Measurements from ENCODE around the gene CISD2.
A peak's percentile ranks its signal among the peaks of the same experiment; 100 is the strongest.
"Not testable (repeated sequence)": the region's sequence is repeated elsewhere in the genome, so short reads cannot be mapped to it uniquely, and the experiment has no call there.

CISD2 gene

DNA sequence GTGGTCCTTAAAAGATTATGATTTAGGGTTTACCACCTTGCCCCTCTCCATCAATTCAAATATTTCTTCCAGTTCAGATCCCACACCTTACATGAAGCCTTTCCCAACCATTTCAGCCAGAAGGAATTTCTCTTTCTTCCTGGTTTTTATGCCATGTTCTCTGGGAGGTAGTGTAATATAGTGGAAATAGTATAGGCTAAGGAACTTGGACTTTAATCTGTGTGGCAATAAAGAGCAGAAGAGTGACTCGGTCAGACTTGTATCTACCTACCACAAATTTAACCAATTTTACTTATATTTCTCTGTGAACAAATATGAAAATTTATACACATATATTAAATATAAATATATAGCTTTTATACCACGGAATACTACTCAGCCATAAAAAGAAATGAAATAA lies 18.4 kb upstream of the CISD2 start:
- DNase-seq = no peak

DNA sequence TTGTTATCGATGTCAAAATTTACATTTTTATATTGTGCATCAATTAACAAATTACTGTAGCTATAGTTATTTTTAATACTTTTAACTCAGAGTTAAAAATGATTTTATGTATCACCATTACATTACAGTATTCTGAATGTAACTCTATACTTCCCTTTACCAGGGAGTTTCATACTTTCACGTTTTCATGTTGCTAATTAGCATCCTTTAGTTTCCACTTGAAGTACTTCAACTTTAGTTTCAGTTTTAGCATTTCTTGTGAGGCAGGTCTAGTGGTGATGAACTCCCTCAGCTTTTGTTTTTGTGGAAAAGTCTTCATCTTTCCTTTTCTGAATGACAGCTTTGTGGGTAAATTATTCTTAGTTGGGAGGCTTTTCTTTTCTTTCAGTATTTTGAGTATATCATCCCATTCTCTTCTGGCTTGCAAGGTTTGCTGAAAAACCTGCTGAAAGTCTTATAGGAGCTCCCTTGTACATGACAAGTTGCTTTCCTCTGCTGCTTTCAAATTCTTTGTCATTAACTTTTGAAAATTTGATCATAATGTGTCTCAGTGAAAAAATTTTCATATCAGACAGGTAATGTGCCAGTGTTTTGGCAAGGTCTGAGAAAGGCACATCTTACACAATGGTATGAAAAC lies 9.8 kb upstream of the CISD2 start:
- DNase-seq = no peak

DNA sequence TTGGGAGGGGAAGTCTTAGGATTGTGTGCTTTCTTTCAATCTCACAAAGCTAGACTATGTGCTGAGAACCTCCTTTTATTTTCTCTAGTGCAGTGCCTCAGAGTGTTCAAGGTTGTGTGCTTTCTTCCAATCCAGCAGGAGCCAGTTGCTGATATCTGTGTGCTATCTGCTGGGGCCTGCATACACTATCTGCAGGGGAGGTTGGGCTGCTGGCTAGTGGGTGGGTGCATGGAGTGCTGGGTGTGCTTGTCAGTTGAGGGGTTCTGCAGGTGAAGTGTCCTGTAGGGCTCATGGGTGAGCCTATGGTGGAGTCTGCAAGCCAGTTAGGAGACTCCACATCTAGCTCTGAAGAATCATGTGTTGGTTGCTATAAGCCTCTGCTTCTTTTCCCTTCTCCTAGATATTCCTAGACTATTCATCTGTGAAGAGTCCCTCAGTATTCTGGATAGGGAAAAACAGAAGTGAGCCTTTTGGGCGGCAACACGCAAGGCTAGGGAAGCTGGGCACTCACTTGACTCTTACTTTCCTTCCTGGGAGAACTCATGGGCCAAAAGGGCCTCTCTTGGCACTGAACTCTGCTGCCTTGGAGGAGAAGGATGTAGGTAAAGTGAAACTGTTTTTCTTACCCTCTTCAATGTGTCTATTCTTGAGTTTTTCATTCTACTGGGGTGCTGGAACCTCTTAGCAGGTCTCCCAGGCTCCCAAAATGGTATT lies 8.0 kb upstream of the CISD2 start:
- DNase-seq = no peak

DNA sequence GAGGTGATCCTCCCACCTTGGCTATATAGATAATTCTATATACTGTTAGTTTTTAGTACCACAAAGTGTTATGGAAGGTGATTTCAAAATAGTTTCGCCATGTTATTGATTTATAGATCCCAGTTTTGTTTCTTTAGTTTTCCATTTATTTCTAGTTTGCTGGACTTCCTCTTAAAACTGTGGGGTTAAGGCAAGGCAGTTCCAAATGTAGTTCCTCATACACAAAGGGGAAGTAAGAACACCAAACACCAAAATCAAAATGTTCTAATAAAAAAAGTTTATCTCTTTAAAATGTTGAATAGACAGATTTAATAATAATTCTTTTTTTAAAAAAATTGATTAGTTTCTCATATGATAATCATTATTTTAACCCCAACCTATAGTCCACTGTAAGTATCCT lies 6.8 kb upstream of the CISD2 start:
- no peak for DNase-seq

DNA sequence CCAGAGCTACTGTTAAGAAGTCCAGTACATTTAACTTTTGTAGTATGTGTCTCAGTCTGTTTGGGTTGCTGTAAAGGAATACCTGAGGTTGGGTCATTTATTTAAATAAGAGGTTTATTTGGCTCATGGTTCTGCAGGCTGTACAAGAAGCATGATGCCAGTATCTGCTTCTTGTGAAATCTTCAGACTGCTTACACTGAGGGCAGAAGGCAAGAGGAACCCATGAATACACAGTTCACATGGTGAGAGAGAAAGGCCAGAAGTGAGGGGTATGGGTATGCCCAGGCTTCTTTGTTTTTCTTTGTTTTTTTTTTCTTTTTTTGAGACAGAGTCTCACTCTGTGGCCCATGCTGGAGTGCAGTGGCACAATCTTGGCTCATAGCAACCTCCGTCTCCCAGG lies 6.0 kb upstream of the CISD2 start:
- no peak for DNase-seq

DNA sequence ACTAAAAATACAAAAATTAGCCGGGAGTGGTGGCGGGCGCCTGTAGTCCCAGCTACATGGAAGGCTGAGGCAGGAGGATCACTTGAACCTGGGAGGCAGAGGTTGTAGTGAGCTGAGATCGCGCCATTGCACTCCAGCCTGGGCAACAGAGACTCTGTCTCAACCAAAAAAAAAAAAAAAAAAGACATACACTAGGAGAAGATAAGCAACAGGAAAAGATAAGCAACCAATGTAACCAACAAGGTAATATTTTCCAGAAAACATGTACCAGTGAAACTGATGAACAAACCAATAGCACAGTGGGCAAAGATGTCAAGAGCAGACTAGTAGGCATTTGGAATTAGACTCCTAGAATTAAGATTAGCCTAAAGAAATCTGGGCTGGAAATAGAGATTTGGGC lies 3.5 kb upstream of the CISD2 start:
- not testable (repeated sequence) for DNase-seq

DNA sequence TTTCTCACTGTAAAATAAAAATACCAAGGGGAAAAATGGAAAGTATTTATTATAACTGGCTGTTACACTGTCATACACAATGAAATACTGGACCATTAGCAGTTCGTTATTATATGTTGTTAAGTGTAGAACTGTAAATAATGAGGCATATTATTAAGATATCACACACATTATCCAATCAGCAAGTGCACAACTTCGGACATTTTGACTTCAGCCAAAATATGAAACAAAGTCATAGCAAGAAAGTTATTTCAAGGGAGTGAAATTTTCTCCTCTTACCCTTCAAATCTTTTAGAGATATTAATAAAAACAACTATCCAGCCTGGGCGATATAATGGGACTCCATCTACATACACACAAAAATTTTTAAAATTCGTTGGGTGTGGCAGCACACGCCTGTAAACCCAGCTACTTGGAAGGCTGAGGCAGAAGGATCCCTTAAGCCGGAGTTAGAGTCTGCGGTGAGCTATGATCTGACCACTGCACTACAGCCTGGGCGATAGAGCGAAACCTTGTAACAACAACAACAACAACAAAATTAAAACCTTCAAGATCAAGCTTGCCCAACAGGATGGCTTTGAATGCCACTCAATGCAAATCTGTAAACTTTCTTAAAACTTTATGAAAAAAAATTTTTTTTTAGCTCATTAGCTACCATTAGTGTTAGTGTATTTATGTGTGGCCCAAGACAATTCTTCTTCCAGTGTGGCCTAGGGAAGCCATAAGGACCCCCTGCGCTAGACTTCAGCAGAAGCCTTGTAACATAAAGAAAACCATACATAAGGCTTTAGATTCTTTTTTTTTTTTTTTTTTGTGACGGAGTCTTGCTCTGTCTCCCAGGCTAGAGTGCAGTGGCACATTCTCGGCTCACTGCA lies 1.3 kb upstream of the CISD2 start:
- peak in 1 of 5 donors; percentile 5 for DNase-seq

DNA sequence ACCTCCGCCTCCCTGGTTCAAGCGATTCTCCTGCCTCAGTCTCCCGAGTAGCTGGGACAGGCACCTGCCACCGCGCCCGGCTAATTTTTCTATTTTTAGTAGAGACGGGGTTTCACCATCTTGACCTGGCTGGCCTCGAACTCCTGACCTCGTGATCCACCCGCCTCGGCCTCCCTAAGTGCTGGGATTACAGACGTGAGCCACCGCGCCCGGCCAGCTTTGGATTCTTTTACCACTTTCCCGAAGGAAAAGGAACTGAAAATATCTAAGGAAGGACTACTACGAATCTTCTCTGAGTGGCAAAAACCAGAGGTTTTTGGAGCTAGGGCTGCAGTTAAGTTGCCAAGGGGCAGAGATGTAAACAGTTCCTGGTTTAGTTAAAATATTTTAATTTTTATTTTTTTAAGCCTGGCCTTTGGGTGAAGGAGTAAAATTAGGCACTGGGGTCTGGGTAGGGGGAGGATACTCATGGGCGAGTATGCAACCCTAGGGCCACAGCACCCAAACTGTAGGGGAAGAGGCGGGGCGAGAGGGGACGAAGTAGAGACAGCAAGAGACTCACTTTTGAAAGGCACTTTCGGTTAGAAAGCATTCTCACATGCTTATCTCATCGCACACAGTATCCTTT lies 525 bp upstream of the CISD2 start:
- peak in 1 of 5 donors; percentile 3 for DNase-seq

DNA sequence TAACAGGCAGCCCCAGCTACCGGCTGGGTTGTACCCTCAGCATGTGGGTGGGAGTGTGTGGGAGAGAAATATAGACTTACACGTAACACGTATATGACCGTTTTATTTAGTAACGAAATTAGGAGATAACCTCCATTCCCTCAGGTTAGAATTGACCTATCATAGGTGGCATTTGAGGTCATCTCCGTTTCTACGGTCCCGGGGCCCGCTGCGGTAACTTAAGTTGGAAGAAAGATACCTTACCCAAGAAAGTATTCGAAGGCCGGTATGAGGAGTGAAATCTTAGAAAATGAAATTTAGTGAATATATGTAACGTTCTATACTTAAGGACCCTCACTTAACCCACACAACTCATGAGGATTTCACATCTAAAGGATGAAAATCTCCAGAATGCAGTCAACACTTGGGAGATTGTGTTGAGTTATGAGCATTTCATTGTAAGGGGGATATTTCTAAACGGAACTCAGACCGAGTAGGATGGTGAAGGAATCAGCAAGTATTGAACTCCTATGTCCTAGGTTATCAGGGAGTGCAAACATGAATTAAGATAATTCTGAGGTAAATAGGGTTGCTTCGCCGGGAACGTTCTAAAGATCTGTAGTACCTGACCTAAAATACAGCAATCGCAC lies 891 bp downstream of the CISD2 start:
- no peak for DNase-seq

DNA sequence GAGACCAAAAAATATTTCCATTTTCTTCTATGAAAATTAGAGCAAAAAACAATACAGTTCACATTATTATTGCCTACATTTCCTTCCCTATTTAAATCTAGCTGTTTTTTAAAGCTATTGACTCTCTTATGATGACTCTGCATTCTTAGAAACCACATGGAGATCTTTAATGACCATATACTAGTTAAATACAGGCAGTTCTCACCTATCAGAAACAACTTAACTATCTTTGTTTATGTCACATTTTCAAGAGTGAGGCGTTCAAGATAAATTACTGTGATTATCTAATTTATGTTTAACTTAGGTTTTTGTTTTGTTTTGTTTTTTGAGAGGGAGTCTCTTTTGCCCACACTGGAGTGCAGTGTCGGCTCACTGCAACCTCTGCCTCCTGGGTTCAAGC lies 3.0 kb downstream of the CISD2 start:
- no peak for DNase-seq

DNA sequence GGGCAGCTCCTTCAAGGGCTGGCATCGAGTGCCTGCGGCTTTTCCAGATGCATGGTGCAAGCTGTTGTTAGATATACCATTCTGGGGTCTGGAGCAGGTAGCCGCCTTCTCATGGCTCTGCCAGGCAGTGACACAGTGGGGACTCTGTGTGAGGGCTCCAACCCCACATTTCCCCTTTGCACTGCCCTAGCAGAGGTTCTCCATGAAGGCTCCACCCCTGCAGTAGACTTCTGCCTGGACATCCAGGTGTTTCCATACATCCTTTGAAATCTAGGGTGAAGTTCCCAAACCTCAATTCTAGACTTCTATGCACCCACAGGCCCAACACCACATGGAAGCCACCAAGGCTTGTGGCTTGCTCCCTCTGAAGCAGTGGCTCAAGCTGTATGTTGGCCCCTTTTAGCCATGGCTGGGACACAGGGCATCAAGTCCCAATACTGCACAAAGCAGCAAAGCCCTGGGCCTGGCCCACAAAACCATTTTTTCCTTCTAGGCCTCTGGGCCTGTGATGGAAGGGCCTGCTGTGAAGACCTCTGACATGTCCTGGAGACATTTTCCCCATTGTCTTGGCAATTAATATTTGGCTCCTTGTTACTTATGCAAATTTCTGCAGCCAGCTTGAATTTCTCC lies 8.8 kb downstream of the CISD2 start:
- not testable (repeated sequence) for DNase-seq

DNA sequence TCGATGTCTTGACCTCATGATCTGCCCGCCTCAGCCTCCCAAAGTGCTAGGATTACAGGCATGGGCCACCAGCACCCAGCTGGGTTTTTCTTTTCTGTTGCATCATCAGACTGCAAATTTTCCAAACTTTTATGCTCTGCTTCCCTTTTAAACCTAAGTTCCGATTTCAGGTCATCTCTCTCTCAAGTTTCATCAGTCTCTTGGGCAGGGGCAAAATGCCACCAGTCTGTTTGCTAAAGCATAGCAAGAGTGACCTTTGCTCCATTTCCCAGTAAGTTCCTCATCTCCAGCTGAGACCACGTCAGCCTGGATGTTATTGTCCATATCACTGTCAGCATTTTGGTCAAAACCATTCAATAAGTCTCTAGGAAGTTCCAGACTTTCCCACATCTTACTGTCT lies 9.6 kb downstream of the CISD2 start:
- not testable (repeated sequence) for DNase-seq

DNA sequence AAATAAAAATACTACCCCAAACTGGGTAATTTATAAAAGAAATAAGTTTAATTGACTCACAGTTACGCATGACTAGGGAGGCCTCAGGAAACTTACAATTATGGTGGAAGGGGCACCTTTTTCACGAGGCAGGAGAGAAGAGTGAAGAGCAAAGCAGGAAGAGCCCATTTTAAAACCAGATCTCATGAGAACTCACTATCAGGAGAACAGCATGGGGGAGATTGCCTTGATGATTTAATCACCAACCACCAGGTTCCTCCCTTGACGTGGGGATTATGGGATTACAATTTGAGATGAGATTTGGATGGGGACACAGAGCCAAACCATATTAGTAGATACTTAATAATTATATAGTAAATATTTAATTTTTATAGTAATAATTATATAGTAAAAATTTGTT lies 10.1 kb downstream of the CISD2 start:
- DNase-seq = no peak

DNA sequence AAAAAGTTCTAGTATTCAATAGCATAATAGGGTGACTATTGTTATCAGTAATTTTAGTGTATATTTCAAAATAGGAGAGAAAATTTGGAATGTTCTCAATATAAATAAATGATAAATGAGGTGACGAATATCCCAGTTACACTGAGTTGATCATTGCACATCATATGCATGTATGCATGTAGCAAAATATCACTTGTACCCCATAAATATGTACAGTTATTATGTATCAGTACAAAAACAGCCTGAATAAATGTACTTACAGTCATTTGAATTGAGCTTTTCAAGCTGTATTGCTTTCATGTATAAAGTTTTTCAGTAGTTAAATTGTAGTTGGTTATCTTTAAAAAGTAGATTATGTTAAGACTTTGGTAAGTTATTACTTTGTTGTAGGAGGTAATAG lies 12.6 kb downstream of the CISD2 start:
- no peak for DNase-seq

DNA sequence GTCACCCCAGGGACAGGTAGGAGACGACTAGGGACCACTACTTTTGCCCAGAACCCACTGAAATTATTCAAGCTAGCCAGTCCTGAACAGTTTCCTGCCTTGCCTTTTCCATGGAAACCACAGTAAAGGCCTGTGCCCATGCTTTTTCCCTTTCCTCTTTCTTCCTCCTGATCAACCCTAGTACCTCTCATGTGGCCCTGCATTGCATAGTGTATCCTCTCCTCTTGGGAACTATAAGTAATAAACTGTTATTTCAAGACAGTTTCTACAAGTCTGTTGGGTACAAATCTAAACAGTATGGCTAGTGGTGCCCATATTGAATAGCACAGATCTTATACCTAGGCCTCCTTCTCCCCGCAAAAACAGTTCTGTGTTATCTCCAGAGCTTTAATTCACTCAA lies 14.5 kb downstream of the CISD2 start:
- no peak for DNase-seq

DNA sequence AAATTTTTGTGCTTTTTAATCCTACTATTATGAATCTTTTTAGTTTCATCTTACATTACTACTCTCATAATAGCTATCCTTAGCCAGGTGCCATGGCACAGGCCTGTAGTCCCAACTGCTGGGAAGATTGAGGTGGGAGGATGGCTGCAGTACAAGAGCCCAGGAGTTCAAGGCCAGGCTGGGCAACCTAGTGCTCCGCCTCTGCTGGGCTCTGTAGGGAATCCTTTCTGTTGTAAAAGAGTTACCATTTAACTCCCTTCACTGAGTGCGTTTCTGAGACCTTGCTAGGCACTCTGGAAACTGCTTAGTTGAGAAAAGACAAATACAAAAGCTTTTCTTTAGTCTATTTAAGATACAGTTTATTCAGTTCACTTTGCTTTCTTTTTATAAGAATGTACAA lies 19.8 kb downstream of the CISD2 start:
- DNase-seq = not testable (repeated sequence)

DNA sequence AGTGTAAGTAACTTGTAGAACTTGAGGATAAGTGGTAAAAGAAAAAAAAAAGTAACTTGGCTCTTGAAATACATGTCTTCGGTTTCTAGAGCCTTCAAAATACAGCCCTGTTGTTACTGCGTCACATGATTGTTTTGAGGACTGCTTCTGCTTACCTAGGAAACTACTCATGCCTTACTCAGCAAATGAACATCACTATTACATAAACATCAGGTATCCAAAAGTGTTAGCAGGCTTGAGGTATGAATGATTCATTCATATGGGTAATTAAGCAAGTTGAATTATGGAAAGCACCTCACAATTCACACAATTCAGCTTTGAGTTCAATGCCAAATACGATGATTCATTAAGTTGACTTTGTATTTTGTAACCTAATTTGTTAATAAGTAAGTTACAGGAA lies 21.1 kb downstream of the CISD2 start:
- not testable (repeated sequence) for DNase-seq

DNA sequence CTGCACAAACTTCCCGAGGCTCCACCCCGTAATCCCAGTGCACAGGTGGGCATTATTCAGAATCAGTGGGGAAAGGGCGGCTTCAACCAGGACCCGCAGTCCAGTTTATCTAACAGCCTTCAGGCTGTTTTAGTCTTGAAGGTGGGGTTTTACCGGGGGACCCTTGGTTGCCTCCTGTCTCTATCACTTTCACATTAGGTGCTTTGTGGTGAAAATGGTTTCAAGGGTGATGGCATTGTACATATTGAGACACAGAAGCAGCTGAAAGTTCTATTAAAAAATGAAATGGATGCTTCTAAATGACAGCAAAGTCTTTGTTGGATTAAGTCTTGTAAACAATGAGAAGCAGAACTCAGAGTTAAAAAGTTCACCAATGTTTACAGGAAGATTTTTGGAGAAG lies 27.8 kb downstream of the CISD2 start:
- DNase-seq = not testable (repeated sequence)

DNA sequence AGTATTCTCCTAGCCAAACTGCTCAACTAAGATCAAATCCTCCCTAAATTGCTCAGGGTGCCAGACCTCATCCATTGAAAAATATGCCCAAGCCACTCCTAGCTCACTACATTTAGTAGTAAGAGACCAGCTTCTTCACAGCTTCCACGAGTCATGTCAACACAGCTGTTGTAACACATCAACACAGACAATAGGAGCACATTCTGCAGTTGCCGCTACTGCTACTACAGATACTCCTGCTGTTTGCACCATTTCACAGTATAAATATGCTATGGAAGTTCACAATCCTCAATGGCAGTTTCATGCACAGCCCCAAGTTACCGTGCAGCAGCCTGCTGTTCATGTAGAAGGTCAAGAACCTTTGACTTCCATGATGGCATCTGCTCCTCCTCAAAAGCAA lies 28.8 kb downstream of the CISD2 start:
- not testable (repeated sequence) for DNase-seq

DNA sequence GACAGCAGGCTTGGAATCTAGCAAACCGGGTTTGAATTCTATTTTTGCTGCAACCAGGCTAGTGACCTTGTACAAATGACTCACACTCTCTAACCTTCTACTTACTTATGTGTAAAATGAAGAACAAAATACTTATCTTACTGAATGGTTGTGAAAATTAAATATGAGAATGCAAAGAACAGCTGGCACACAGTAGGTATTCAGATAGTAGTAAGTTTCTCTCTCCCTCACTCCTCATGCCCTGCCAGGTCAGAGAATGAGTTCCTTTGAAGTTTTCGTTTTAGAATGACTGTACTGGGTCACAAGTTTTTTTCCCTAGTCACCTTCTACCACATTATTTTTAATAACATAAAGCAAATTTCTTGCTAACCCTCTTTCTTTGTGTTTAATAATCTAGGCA lies 33.0 kb downstream of the CISD2 start:
- DNase-seq = no peak

DNA sequence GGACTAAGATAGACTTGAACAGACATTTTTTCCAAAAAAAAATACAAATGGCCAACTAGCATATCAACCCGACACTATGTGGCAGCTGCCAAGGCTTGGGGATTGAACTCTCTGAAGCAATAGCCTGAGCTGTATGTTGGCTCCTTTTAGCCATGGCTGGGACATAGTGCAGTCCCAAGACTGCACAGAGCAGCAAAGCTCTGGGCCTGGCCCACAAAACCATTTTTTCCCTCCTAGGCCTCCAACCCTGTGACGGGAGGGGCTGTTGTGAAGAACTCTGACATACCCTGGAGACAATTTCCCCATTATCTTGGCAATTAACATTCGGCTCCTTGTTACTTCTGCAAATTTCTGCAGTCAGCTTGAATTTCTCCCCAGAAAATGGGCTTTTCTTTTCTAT lies 50.1 kb downstream of the CISD2 start:
- no peak for DNase-seq

DNA sequence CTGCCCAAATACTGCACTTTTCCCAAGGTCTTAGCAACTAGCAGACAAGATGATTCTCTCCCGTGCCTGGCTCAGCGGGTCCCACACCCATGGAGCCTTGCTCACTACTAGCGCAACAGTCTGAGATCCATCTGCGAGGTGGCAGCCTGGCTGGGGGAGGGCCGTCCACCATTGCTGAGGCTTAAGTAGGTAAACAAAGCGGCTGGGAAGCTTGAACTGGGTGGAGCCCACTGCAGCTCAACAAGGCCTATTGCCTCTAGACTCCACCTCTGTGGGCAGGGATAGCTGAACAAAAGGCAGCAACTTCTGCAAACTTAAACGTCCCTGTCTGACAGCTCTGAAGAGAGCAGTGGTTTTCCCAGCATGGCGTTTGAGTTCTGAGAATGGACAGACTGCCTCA lies 50.9 kb downstream of the CISD2 start:
- not testable (repeated sequence) for DNase-seq

Measured in T-helper 1 cell (primary cell).